HepG2 (cell line): ENCODE results near the gene SPHK1. TPM values are rescaled to one million over a fixed set of nuclear protein-coding genes. Genes with fewer than 3 reads are reported as not detected.

Experiments
- ARNT ChIP-seq: fragments of 450-650 bp; IDR thresholded peaks from 2 replicates; pipeline ENCODE4 v1.6.1; 2017
- BRD4 ChIP-seq: sonication (generic); formaldehyde crosslinking; IDR thresholded peaks from 2 replicates; pipeline ENCODE4 v1.4.0; 2020; ENCODE audit warnings: missing genetic modification reagents
- HOXA5 ChIP-seq: sonication (generic); formaldehyde crosslinking; IDR thresholded peaks from 2 replicates; pipeline ENCODE4 v1.4.0; 2020; ENCODE audit warnings: missing genetic modification reagents
- KMT2B ChIP-seq: IDR thresholded peaks from 2 replicates; pipeline ENCODE4 v1.6.1; 2016; ENCODE audit warnings: missing genetic modification reagents, missing compliant biosample characterization
- NCOR1 ChIP-seq: fragments of 200-600 bp; sonication (generic); IDR thresholded peaks from 2 replicates; pipeline ENCODE4 v1.7.0; 2017; ENCODE audit warnings: antibody characterized with exemption, low read length, borderline replicate concordance
- NPAS2 ChIP-seq: sonication (generic); formaldehyde crosslinking; IDR thresholded peaks from 2 replicates; pipeline ENCODE4 v1.8.0; 2022; ENCODE audit warnings: mild to moderate bottlenecking, missing genetic modification reagents, borderline replicate concordance
- TAF15 ChIP-seq: fragments of 200-400 bp; formaldehyde crosslinking; IDR thresholded peaks from one replicate; pipeline ENCODE4 v1.6.1; 2018; ENCODE audit warnings: mild to moderate bottlenecking, low read depth, low read length; ENCODE audit not compliant: poor library complexity, severe bottlenecking
- ZMYM4 ChIP-seq: sonication (generic); formaldehyde crosslinking; IDR thresholded peaks from 2 replicates; pipeline ENCODE4 v1.8.1; 2023; ENCODE audit warnings: mild to moderate bottlenecking, missing genetic modification reagents
- ZNF232 ChIP-seq: sonication (generic); formaldehyde crosslinking; IDR thresholded peaks from 2 replicates; pipeline ENCODE4 v1.4.0; 2020; ENCODE audit warnings: missing genetic modification reagents, borderline replicate concordance
- ZNF253 ChIP-seq: sonication (generic); formaldehyde crosslinking; IDR thresholded peaks from 2 replicates; pipeline ENCODE4 v1.8.0; 2022; ENCODE audit warnings: mild to moderate bottlenecking, missing genetic modification reagents, borderline replicate concordance
- ZNF382 ChIP-seq: sonication (generic); formaldehyde crosslinking; IDR thresholded peaks from 2 replicates; pipeline ENCODE4 v1.5.0; 2020; ENCODE audit warnings: missing genetic modification reagents, mild to moderate bottlenecking, borderline replicate concordance
- ZNF530 ChIP-seq: sonication (generic); formaldehyde crosslinking; IDR thresholded peaks from 2 replicates; pipeline ENCODE4 v1.5.0; 2020; ENCODE audit warnings: low read depth, mild to moderate bottlenecking, missing genetic modification reagents
- polyA plus RNA-seq, 8 experiments: library from polyadenylated mRNA; depleted of rRNA in 3 of 8; stranded (reverse) in 7 of 8; unstranded in 1 of 8; fragments of >200 nt; fragmentation: Illumina TruSeq in 4 of 8; extraction: Trizol in 4 of 8; gene quantifications; 2 replicates each; pipeline versions ENCODE4 v1.2.1 to v1.2.3, GENCODE V29; 2011 to 2016; ENCODE audit warnings: low read depth in 4 of 8, missing spikeins in 1 of 8, mixed read lengths in 1 of 8; ENCODE audit not compliant: insufficient read depth in 1 of 8
- total RNA-seq, 5 experiments: library from RNA; depleted of rRNA; stranded (reverse); fragments of >200 nt; fragmentation: Illumina TruSeq; extraction: Trizol; gene quantifications; 2 replicates each; pipeline ENCODE4 v1.2.3, GENCODE V29; 2016; ENCODE audit warnings: low read depth in 1 of 5
- TF ChIP-seq, protein P1 (sequence below): sonication (generic); formaldehyde crosslinking; IDR thresholded peaks from 2 replicates; pipeline ENCODE4 v1.4.0; 2020; ENCODE audit warnings: mild to moderate bottlenecking, missing genetic modification reagents
- TF ChIP-seq, protein P2 (sequence below): sonication (generic); formaldehyde crosslinking; IDR thresholded peaks from 2 replicates; pipeline ENCODE4 v1.8.0; 2022; ENCODE audit warnings: mild to moderate bottlenecking, missing genetic modification reagents; ENCODE audit not compliant: insufficient replicate concordance
- TF ChIP-seq, protein P3 (sequence below): sonication (generic); formaldehyde crosslinking; IDR thresholded peaks from 2 replicates; pipeline ENCODE4 v1.4.0; 2020; ENCODE audit warnings: missing genetic modification reagents
- TF ChIP-seq, protein P4 (sequence below): IDR thresholded peaks from 2 replicates; pipeline ENCODE4 v1.6.1; 2016; ENCODE audit warnings: missing compliant biosample characterization, missing genetic modification reagents, borderline replicate concordance
- TF ChIP-seq, protein P5 (sequence below): IDR thresholded peaks from 2 replicates; pipeline ENCODE4 v1.6.1; 2016; ENCODE audit warnings: low read depth, missing genetic modification reagents, missing compliant biosample characterization

Gene SPHK1
- total and polyA plus RNA-seq, 2 of the 13 experiments (the other 11 are each of a cell fraction or from before 2014, with no cell fraction given) = 129 to 160 TPM

DNA sequence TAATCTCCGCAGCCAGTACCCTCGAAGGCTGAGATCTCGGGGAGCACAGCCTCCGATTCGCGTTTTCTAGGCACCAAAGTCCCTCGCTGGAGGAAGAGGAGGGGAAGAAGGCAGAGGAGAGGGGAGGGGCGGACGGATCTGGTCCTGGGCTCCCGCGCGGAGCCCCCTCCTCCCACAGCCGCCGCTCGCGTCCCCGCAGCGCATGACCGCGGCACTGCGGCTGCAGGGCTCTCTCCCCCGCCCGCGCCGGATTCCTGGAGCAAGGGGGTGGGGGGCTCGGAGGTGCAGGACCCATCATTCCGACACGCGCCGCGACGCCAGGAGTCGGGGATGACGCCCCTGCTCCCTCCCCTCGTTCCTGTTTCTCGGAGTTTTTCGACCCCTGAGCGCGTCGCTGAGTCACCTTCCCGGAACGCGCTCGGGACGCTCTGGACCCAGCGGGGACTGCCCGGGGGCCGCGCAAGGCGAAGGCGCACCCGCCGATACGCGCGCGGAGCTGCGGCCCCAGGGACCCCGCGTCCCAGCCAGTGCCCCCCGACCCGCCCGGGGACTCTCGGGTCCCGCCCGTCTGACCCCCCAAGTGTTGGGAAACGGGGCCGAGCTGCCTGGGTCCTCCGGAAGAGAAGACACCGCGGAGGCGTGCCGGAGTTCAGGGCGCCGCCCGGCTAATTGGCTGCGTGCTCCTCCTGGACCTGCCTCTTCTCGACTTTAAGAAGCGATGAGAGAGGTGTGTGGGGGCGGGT, 1.4 kb upstream of the SPHK1 start (continued):
- TF ChIP-seq, protein P1, sequence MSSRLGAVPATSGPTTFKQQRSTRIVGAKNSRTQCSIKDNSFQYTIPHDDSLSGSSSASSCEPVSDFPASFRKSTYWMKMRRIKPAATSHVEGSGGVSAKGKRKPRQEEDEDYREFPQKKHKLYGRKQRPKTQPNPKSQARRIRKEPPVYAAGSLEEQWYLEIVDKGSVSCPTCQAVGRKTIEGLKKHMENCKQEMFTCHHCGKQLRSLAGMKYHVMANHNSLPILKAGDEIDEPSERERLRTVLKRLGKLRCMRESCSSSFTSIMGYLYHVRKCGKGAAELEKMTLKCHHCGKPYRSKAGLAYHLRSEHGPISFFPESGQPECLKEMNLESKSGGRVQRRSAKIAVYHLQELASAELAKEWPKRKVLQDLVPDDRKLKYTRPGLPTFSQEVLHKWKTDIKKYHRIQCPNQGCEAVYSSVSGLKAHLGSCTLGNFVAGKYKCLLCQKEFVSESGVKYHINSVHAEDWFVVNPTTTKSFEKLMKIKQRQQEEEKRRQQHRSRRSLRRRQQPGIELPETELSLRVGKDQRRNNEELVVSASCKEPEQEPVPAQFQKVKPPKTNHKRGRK (CRISPR knock-in tag) = no peak
- no peak for TF ChIP-seq TAF15
- TF ChIP-seq, protein P2, sequence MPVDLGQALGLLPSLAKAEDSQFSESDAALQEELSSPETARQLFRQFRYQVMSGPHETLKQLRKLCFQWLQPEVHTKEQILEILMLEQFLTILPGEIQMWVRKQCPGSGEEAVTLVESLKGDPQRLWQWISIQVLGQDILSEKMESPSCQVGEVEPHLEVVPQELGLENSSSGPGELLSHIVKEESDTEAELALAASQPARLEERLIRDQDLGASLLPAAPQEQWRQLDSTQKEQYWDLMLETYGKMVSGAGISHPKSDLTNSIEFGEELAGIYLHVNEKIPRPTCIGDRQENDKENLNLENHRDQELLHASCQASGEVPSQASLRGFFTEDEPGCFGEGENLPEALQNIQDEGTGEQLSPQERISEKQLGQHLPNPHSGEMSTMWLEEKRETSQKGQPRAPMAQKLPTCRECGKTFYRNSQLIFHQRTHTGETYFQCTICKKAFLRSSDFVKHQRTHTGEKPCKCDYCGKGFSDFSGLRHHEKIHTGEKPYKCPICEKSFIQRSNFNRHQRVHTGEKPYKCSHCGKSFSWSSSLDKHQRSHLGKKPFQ (CRISPR knock-in tag) = peak; percentile 68
- TF ChIP-seq ZNF382 (CRISPR knock-in tag) = no peak
- TF ChIP-seq, protein P3, sequence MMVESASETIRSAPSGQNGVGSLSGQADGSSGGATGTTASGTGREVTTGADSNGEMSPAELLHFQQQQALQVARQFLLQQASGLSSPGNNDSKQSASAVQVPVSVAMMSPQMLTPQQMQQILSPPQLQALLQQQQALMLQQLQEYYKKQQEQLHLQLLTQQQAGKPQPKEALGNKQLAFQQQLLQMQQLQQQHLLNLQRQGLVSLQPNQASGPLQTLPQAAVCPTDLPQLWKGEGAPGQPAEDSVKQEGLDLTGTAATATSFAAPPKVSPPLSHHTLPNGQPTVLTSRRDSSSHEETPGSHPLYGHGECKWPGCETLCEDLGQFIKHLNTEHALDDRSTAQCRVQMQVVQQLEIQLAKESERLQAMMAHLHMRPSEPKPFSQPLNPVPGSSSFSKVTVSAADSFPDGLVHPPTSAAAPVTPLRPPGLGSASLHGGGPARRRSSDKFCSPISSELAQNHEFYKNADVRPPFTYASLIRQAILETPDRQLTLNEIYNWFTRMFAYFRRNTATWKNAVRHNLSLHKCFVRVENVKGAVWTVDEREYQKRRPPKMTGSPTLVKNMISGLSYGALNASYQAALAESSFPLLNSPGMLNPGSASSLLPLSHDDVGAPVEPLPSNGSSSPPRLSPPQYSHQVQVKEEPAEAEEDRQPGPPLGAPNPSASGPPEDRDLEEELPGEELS (CRISPR knock-in tag) = peak; percentile 63
- TF ChIP-seq BRD4 (CRISPR knock-in tag) = peak; percentile 91
- TF ChIP-seq ZNF253 (CRISPR knock-in tag) = peak; percentile 67
- TF ChIP-seq NCOR1 = no peak
- TF ChIP-seq NPAS2 = no peak
- TF ChIP-seq, protein P4, sequence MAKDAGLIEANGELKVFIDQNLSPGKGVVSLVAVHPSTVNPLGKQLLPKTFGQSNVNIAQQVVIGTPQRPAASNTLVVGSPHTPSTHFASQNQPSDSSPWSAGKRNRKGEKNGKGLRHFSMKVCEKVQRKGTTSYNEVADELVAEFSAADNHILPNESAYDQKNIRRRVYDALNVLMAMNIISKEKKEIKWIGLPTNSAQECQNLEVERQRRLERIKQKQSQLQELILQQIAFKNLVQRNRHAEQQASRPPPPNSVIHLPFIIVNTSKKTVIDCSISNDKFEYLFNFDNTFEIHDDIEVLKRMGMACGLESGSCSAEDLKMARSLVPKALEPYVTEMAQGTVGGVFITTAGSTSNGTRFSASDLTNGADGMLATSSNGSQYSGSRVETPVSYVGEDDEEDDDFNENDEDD (CRISPR knock-in tag) = peak; percentile 52; the same call in 1 of the 2 replicates
- TF ChIP-seq KMT2B = peak; percentile 45; the same call in 1 of the 2 replicates
- TF ChIP-seq ZNF232 = no peak; the same call in 1 of the 2 replicates
- no peak for TF ChIP-seq ZMYM4 (CRISPR knock-in tag)
- TF ChIP-seq, protein P5, sequence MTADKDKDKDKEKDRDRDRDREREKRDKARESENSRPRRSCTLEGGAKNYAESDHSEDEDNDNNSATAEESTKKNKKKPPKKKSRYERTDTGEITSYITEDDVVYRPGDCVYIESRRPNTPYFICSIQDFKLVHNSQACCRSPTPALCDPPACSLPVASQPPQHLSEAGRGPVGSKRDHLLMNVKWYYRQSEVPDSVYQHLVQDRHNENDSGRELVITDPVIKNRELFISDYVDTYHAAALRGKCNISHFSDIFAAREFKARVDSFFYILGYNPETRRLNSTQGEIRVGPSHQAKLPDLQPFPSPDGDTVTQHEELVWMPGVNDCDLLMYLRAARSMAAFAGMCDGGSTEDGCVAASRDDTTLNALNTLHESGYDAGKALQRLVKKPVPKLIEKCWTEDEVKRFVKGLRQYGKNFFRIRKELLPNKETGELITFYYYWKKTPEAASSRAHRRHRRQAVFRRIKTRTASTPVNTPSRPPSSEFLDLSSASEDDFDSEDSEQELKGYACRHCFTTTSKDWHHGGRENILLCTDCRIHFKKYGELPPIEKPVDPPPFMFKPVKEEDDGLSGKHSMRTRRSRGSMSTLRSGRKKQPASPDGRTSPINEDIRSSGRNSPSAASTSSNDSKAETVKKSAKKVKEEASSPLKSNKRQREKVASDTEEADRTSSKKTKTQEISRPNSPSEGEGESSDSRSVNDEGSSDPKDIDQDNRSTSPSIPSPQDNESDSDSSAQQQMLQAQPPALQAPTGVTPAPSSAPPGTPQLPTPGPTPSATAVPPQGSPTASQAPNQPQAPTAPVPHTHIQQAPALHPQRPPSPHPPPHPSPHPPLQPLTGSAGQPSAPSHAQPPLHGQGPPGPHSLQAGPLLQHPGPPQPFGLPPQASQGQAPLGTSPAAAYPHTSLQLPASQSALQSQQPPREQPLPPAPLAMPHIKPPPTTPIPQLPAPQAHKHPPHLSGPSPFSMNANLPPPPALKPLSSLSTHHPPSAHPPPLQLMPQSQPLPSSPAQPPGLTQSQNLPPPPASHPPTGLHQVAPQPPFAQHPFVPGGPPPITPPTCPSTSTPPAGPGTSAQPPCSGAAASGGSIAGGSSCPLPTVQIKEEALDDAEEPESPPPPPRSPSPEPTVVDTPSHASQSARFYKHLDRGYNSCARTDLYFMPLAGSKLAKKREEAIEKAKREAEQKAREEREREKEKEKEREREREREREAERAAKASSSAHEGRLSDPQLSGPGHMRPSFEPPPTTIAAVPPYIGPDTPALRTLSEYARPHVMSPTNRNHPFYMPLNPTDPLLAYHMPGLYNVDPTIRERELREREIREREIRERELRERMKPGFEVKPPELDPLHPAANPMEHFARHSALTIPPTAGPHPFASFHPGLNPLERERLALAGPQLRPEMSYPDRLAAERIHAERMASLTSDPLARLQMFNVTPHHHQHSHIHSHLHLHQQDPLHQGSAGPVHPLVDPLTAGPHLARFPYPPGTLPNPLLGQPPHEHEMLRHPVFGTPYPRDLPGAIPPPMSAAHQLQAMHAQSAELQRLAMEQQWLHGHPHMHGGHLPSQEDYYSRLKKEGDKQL = no peak
- no peak for TF ChIP-seq ZNF530 (CRISPR knock-in tag)
- no peak for TF ChIP-seq ARNT
- TF ChIP-seq HOXA5 (CRISPR knock-in tag) = peak; percentile 77; the same call in 1 of the 2 replicates
